ENCODE data around the gene TMEM255A. TPM values are rescaled to one million over a fixed set of nuclear protein-coding genes. Genes with fewer than 3 reads are reported as not detected.
A peak's percentile ranks its signal among the peaks of the same experiment; 100 is the strongest.

TMEM255A gene
- total RNA-seq, result not detected
- polyA plus RNA-seq (2013, experiment 1 of 2), result 0.42 TPM
- polyA plus RNA-seq (2013, experiment 2 of 2), result 0.67 TPM
- total RNA-seq, result 0 to 1.4 (median 0.06) reads per million in 172 experiments

- ATAC-seq (ENCODE audit: poor library complexity), result no peak
- intact Hi-C loops (cut with DNase I, micrococcal nuclease), result loop anchor here in 1 of 2 experiments (5.0 kb wide), 1 partner anchor 161 kb away; no protein-coding TSS in a partner anchor
- TF ChIP-seq CTCF (IDR thresholded peaks at IDR 0.05), result no peak
Measured at GRCh38 chrX:120310861-120311726, at the start of gene TMEM255A. Gene TMEM255A (minus strand): TSS chrX:120311461. CDS start chrX:120311309, 152 bp downstream.

DNA sequence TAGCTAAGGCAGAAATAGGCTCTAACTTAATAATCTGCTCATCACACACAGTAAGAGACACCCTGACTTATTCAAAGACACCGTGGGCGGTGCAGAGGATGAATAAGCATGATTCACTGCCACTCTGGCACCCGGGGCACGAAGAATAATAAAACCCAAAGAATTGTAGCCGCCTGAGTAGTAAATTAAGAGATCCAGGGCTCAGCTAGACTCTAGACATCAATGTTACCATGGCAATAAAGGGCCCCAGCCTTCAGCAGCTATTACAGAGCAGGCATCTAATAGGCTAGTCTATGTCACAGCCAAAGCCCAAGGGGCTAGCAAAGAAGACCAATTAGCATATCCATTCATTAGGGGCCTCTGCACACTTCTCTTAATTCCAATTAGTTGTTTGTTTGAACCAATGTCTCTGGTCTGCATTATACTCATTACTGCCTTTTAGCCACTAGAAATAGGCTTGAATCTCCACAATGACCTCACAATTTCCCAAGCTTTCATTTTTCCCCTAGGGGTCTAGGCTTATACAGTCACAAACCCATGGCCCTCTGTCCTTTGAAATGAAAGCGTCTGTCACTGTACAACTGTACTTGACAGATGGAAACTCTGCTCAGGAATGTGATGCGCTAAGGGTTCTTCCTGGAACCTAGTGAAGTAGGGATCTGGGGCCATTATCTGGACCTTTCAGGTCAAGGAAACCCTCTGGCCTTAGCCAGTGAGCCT lies 47.6 kb upstream of the TMEM255A start:
- H3K27ac Mint-ChIP-seq, result no peak overlapping the region
- TF ChIP-seq CTCF (IDR thresholded peaks at IDR 0.05), result no peak
- ChIA-PET CTCF (no interaction called here), POLR2A (no interaction called here)
- no peaks in the 10 kb centered on the region for H3K9me3 ChIP-seq (ENCODE audit: control insufficient read depth in 1 of 2, insufficient read depth in 1 of 2, low read length in 2 of 2)
- no peaks in the 10 kb centered on the region for H3K9me3 Mint-ChIP-seq
- no peaks in the 10 kb centered on the region for H3K36me3 ChIP-seq (ENCODE audit: insufficient read depth, low read length)
- H3K27me3 Mint-ChIP-seq, result no peaks in the 10 kb centered on the region
- no peaks in the 10 kb centered on the region for H3K27me3 ChIP-seq (ENCODE audit: control insufficient read depth in 1 of 2, insufficient read depth in 2 of 2, low read length in 2 of 2)
- no peak overlapping the region for H3K27ac ChIP-seq (ENCODE audit: low read depth in 1 of 2, low read length in 2 of 2)
- intact Hi-C loops (cut with DNase I, micrococcal nuclease), result no loop called here
- H3K36me3 Mint-ChIP-seq (ENCODE audit: low read depth), result no peaks in the 10 kb centered on the region
- DNase-seq (no peak), ATAC-seq (ENCODE audit: poor library complexity) (no peak)
- H3K4me1 ChIP-seq (ENCODE audit: insufficient read depth, low read length), result no peaks in the 10 kb centered on the region
- H3K4me3 Mint-ChIP-seq, result no peak overlapping the region
- H3K4me1 Mint-ChIP-seq (ENCODE audit: low read depth), result no peaks in the 10 kb centered on the region
- no peak overlapping the region for H3K4me3 ChIP-seq (ENCODE audit: low read length)

More at GRCh38 chrX:120310861-120311726, at the start of gene TMEM255A:
- Mint-ChIP-seq H3K27ac (no peak within 1 kb of the TSS), H3K9me3 (no peaks in the 10 kb centered on the region), H3K4me3 (peak within 1 kb of the TSS; percentile 85), H3K4me1 (ENCODE audit: low read depth) (peaks cover 25% of the 10 kb centered on the region), H3K27me3 (peaks cover 58% of the 10 kb centered on the region), H3K36me3 (ENCODE audit: low read depth) (peaks cover 5% of the 10 kb centered on the region)
- Histone ChIP-seq H3K9me3 (ENCODE audit: control insufficient read depth in 1 of 2, insufficient read depth in 1 of 2, low read length in 2 of 2) (no peaks in the 10 kb centered on the region), H3K27ac (ENCODE audit: low read depth in 1 of 2, low read length in 2 of 2) (no peak within 1 kb of the TSS), H3K4me1 (ENCODE audit: insufficient read depth, low read length) (peaks cover 29% of the 10 kb centered on the region), H3K4me3 (ENCODE audit: low read length) (peak within 1 kb of the TSS; percentile 64), H3K36me3 (ENCODE audit: insufficient read depth, low read length) (no peaks in the 10 kb centered on the region), H3K27me3 (ENCODE audit: control insufficient read depth in 1 of 2, insufficient read depth in 2 of 2, low read length in 2 of 2) (peaks cover 12 to 24% of the 10 kb centered on the region in 2 experiments)
- ChIA-PET CTCF (interaction anchor here (1.1 to 2.2 kb wide), 2 partner anchors 10 to 60 kb away, joined by 3 to 15 read pairs; partner anchors contain the start of gene ZBTB33), POLR2A (interaction anchor here (4.2 kb wide), 1 partner anchor 60 kb away, joined by 42 read pairs; the partner anchor contains the start of gene ZBTB33)
- DNase-seq, result peak in 3 of 14 experiments; percentile 13 to 39 (median 23)

GRCh38 chrX:120357186-120357585 lies 45.9 kb upstream of the TMEM255A start:
- H3K27me3 ChIP-seq (ENCODE audit: control insufficient read depth in 1 of 2, insufficient read depth in 2 of 2, low read length in 2 of 2), result no peaks in the 10 kb centered on the region
- no peaks in the 10 kb centered on the region for H3K9me3 ChIP-seq (ENCODE audit: control insufficient read depth in 1 of 2, insufficient read depth in 1 of 2, low read length in 2 of 2)
- ChIA-PET POLR2A (no interaction called here), CTCF (interaction anchor here (0.7 kb wide), 1 partner anchor 63 kb away, joined by 4 read pairs; no protein-coding TSS in a partner anchor)
- Mint-ChIP-seq H3K4me3 (no peak overlapping the region), H3K9me3 (no peaks in the 10 kb centered on the region), H3K27me3 (no peaks in the 10 kb centered on the region), H3K4me1 (ENCODE audit: low read depth) (no peaks in the 10 kb centered on the region), H3K36me3 (ENCODE audit: low read depth) (no peaks in the 10 kb centered on the region), H3K27ac (no peak overlapping the region)
- intact Hi-C loops (cut with DNase I, micrococcal nuclease), result no loop called here
- no peaks in the 10 kb centered on the region for H3K36me3 ChIP-seq (ENCODE audit: insufficient read depth, low read length)
- no peak for ATAC-seq (ENCODE audit: poor library complexity)
- H3K4me3 ChIP-seq (ENCODE audit: low read length), result no peak overlapping the region
- no peak overlapping the region for H3K27ac ChIP-seq (ENCODE audit: low read depth in 1 of 2, low read length in 2 of 2)
- no peak for DNase-seq
- no peaks in the 10 kb centered on the region for H3K4me1 ChIP-seq (ENCODE audit: insufficient read depth, low read length)
- no peak for TF ChIP-seq CTCF (IDR thresholded peaks at IDR 0.05)
